B cell (primary cell): ENCODE measurements around the gene MRPL1.

Experiments
- CTCF ChIP-seq: fragments of 200-600 bp; IDR thresholded peaks from one replicate; pipeline ENCODE4 v1.8.0; 2022; ENCODE audit warnings: antibody characterized with exemption, mild to moderate bottlenecking
- EZH2 ChIP-seq: IDR thresholded peaks from 2 replicates; pipeline ENCODE4 v1.6.1; 2012; ENCODE audit warnings: borderline replicate concordance, low read depth, mild to moderate bottlenecking, moderate library complexity, low read length; ENCODE audit not compliant: insufficient read depth, poor library complexity, severe bottlenecking

DNA sequence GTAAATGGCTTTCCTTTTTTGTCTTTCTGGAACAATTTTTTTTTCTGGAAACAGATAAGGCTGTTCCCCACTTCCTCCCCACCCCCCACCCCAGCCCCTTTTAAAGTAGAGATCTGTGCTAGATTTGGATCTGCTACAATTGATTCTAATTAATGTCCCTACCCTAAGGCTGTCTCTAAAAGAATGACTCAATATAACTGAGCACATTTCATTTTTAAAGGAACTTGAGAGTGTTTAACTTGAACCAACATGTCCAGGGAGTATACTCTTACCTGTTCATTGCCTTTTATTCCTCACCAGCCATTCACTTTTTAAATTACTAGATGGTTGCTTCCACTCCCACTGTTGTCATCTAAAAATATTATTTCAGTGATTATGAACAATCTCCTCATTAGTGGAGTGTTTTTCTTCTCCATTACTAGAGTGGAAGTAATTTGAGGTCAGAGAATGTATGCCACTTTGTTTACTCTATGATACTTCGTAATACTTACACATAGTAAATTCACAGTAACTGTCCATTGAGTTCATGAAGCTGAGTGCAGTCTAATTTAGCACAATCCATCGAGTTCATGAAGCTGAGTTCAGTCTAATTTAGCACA, 29.4 kb upstream of the MRPL1 start:
- TF ChIP-seq CTCF, result no peak
- no peak for TF ChIP-seq EZH2
